HG02981 (cell line): ENCODE measurements around the gene KRT15.

ENCODE experiments used
- ATAC-seq: cut with Tn5 transposase; IDR thresholded peaks from one replicate; pipeline ENCODE4 v1.9.1; 2021; ENCODE audit warnings: mild to moderate bottlenecking, moderate library complexity; ENCODE audit not compliant: unreplicated experiment

KRT15 gene

DNA sequence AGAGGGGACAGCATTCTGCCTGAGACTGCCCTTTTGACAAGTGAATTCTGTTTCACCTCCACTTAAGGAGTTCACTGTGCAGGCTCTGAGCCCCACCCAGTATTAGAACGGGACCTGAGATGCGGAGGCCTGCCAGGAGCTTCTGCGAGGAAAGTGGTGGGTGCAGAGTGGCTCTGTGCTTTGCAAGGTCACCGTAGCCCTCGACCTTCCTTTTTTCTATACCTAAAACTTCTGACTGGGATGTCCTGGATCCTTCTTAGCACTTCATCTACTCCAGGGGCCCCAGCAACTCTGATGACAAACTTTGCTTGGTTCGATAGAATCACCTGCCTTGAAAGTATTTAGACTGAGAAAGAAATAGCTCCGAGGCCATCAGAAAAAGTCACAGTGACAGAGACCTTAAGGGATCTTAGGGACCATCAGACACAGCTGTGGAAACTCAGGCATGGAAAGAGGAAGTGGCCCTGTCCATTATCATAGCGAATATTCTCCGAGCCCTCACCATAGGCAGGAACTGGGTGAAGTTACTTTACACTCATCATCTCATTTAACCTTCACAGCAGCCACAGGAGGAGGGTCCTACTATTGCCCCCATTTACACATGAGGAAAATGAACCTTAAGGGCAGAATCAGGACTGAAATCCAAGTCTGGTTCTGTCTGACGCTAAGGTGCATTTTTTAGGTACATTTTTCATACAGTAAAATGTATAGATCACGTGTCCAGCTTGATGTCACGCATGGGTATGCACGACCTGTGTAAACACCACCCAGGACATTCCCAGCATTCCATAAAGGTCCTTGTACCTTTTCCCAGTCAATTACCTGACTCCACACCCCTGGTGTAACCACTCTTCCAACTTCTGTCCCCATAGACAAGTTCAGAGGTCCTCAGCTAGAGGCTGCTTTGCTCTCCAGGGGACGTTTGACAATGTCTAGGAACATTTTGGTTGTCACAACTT is 12.6 kb downstream of the KRT15 start:
- ATAC-seq: no peak

DNA sequence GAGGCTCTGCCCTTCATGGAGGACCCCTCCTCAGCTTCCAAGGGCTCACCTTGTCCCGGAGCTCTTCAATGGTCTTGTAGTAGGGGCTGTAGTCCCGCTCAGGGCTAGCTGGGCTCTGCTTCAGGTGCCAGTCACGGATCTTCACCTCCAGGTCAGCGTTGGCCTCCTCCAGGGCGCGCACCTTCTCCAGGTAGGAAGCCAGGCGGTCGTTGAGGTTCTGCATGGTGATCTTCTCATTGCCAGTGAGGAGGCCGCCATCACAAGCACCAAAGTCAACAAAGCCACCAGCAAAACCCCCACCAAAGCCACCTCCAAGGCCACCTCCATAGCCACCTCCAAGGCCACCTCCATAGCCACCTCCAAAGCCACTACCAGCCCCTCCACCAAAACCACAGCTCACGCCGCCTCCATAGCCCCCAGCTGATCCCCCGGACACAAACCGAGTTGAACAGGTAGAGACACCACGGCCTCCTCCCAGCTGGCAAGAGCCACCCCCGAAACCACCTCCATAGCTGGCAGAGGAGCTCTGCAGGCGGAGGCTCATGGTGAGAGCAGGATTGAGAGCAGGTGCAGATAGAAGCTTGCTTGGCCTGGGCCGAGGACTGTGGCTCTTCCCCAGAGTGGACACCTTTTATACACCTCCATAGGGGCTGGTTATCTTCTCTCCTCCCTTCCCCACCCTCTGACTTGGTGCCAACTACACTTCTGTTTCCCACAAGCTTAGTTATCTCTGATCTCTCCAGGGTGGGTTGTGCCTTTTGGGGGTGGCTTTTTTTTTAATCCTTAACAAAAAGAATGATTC is 13.5 kb downstream of the KRT15 start, which contains the start of gene KRT13:
Gene KRT13 (minus strand): TSS at position 606 of the 802 bp plus-strand sequence. CDS start 62 bp downstream, at position 544.
- no peak for ATAC-seq

DNA sequence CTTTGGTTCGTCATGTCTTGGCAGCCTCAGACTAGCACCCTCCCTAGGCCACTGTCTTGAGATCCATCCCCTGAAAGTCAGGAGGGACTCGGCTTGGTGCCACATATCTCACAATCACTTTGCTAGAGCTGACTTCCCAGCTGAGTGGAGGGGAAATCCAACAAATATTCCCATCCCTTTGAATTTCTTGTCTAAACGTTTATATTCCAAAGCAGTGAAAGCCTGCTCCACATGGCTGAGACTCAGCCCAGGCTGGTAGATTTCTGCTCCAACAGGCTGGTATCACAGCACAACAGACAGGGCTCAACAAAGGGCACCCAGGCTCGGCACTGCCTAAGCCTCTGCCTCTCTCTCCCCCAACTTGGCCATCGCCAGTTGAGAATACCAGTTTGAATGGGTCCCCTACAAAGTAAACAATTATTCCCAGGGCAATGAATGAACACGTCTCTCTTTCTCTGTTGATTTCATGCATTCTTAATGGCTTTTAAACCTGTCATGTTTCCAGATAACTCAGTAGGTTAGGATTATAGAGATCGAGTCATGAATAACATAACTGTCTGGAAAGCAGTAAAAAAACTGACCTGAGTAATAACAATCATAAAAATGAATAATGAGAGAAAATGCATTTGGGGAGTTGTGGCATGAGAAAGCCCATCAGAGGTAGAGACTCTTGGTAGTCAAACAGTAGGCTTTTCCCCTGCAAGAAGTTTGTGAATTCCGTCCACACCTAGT is 14.3 kb downstream of the KRT15 start:
- no peak for ATAC-seq

DNA sequence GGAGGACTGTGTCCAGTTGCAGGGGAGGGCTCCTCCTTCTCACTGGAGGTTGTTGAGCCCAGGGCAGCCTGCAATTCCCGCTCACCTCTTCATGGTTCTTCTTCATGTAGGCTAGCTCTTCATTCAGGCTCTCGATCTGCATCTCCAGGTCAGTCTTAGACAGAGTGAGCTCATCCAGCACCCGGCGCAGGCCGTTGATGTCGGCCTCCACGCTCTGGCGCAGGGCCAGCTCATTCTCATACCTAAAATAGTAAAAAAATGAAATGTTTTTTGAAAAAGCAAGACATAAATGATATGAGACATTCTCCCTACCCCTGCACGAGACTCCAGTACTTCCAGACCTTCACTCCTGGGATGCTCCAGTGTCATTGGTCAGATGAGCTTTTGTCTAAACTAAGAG is 15.5 kb downstream of the KRT15 start:
- ATAC-seq: no peak

DNA sequence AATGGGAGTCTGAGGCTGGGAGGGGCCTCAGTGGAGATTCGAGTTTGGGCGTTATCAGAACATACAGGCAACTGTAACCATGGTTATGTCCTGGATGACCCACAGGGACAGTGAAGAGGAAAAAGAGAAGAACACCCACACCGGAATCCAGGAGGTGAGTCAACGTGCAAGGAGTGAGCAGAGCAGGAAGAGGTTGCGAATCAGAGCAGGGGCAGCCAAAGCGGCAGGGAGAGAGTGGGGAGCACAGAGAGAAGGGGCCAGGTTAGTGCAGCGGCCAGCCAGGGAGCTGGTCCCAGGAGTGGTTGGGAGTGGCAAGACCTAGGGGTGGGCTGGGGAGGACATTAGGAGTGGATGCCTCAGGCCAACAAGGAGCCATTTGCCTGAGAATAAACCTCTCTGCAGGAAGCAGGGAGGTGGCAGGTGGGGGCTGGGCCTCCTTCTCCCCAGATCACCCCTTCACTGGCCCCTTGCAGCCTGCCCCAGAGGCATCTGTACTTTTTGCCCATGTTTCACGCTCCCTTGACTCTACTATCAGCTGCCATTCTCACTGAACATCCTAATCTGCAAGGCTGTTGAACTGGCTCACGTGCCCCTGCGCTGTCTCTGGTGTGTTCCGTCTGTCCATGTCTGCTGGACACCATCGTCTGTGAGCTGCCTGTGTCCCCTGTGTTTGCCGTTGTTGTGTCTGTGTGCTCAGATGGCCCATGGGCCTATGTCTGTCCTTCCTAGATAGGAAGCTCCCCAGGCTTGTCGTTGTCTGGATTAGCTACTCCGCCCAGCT is 18.4 kb downstream of the KRT15 start:
- ATAC-seq: no peak

DNA sequence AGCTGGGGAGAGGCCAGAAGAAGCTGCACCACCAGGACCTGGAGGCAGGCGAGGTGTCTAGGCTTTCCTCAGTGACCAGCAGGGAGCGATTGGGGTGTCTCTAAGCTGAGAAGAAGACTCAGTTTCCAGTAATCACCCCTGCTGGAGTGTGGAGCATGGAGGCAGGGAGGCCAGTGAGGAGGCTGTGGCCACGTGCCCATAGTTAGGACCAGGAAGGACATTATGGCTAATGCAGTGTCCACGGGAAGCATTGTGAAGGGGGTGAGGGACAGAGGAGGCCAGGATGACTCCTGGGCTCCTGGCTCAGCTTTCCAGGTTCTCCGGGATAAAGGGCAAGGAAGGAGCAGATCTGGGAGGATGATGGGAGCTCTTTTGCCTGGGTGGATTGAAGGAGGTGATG is 19.0 kb downstream of the KRT15 start:
- ATAC-seq: no peak

DNA sequence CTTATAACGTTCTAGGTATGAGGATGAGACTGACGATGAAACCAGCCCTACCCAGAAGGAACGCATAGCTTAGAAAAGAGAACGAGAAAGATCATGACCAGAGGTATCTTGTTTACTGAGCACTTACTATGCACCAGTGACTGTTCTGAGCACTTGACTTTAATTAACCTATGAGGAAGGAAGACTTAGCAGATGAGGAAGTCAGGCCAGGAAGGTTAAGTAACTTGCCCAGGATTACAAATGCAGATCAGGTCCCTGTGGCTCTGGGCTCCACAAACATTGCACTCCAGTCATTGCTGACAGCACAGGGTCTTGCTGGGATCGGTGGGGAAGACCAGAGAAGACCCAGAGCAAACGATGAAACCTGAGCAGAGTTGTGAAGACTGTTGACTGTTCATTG is 20.4 kb downstream of the KRT15 start:
- ATAC-seq: no peak

DNA sequence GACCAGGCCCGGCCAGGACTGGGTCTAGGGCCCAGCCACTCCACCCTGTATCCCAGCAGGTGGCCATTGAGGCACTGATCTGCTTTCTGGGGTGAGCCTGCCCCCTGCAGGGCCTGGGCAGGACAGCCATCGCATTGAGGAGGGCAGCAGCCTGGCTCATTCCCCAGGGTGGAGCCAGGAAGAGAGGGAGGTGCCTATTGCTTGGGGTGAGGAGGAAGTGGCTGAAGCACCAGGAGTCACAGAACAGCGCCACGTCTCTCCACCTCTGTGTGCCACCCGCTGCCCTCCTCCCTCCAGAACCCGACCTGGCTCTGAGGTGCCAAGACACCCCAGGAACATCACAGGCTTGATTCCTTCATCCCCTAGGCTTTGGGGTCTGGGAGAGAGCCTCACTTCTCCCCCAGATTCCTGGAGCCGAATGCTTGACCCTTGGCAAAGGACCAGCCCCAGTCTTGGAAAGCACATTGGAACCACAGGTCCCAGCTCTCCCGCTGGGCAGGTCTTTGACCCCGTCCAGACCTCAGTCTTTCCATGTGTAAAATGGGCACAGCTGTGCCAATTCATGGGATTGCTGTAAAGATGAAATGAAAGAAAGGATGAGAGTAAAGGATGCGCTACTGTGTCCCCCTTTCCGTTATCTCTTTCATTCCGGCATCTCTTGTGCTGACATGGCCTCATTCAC is 21.7 kb downstream of the KRT15 start:
- ATAC-seq: peak; percentile 81

DNA sequence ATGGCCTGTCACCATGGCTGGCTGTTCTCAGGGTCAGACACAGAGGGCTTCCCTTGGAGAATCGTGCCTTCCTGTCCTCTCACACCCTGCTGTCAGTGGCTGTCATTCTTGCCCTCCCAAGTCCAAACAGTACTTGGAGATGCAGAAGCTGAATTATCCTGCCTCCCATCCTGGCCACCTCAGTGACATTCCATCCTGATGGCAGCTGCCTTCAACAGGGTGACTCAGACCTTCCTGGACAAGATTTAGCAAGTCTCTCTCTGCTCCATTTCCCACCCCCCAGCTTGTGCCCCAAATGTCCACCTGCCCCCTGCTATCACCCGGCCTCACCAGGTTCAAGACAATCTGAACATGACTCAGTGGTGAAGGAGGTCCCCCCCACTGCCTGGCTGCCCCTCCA is 24.2 kb downstream of the KRT15 start:
- ATAC-seq: no peak

DNA sequence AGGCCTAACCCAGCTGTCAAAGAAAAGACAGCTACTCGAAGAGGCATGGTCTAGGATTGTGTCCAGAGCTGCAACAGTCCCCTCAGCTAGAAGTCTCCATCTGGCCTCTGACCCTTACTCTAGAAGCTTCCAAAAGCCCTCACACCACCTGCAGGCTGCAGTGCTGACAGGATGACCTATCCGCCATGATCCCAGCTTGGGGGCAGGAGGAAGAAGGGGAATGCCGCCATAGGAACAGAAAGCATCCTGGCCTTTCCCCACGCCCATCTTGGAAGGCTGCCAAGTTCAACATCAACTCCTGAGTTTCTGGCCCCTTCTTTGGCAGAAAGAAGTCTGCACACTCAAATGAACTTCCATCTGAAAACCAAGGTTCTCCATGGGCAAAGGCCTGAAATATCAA is 25.9 kb downstream of the KRT15 start:
- no peak for ATAC-seq

DNA sequence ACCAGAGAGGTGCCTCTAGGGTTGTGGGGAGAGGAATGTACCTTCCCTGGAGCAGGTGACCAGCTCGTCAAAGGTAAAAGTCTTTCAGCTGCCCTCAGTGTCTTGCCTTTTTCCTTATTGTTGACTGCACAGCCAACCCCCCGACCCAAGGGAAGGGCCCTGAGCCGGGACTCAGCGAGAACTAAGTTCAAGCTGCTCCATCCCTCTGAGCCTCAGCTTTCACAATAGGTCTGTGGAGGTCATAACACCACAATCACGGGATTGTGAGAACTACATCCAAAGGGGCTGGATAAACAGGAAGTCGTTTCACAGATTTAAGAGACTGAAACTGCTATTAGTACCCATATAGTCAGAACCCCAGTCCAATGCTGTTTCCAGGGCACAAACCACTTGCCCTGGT is 26.3 kb downstream of the KRT15 start:
- ATAC-seq: no peak

DNA sequence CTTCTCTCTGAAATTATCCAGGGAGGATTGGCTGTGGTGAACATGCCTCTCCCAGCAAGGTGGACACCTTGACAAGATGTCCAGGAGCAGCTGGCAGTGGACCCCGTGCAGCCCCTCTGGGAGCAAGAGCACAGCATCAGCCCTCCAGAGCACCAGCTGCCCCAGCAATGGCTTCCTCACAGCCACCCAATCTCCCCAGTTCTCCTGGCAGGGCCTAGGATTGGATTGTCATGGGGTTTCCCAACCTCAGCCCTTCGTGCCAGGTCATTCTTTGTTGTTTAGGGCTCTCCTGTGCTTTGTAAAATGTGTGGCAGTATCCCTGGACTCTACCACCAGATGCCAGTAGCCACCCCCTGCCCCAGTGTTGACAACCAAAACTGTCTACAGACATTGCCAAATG is 27.2 kb downstream of the KRT15 start:
- ATAC-seq: no peak

DNA sequence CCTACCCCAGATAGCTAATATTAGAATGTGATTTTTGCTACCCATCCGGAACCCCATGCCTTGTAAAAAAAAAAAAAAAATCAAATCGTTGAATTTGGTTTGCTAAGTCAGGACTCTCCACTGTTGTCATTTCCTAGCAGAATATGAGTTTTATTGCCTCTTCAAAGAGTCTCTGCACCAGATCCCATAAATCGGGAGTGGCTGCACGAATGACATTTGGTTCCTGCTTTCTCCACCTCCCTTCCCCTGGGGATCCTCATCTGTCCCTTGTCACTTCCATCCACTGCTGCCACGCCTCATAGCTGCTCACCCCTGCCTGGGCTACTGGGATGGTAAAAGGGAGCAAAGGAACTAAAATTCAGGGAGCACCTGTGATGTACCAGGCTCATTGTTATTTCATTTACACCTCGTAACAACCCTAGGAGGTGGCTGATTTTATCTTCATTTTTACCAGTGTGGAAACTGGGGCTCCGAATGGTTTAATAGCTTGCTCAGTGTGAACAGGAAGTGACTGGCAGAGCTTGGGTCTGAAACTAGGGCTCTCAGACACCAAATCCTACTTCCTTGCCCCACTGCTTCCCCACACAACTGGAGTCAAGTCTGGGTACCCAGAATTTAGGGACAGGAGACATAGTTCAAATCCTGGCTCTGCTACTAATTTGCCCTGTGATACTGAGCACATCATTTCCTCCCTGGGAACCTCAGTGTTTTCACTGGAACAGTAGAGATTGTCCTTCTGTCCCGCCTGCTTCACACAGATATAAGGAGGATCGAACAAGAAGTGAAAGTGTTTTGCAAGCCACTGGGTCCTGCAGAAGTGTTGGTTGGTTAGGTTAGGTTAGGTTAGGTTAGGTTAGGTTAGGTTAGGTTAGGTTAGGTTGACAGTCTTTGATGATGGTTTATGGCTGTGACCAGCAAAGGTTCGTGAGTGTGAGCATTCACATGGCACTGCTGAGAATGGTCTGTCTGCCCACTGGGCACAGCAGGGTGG is 28.4 kb downstream of the KRT15 start:
- no peak for ATAC-seq

DNA sequence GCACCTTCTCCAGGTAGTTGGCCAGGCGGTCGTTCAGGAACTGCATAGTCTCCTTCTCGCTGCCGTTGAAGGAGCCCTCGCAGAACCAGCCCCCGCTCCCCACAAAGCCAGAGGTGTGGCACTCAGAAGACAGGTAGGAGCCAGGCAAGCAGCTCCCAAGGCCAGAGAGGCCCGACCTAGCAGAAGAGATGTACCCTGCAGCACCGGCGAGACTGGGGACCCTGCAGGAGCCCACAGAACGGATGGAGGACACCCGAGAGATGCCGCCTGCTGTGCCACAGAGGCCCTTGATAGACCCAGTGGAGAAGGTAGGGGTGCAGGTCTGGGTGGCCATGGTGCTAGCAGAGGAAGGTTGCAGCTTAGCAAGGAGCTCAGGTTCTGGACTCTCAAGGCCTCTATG is 29.2 kb downstream of the KRT15 start, which contains the start of gene KRT36:
Gene KRT36 (minus strand): TSS at position 380 of the 400 bp plus-strand sequence. CDS start 46 bp downstream, at position 334.
- no peak for ATAC-seq

DNA sequence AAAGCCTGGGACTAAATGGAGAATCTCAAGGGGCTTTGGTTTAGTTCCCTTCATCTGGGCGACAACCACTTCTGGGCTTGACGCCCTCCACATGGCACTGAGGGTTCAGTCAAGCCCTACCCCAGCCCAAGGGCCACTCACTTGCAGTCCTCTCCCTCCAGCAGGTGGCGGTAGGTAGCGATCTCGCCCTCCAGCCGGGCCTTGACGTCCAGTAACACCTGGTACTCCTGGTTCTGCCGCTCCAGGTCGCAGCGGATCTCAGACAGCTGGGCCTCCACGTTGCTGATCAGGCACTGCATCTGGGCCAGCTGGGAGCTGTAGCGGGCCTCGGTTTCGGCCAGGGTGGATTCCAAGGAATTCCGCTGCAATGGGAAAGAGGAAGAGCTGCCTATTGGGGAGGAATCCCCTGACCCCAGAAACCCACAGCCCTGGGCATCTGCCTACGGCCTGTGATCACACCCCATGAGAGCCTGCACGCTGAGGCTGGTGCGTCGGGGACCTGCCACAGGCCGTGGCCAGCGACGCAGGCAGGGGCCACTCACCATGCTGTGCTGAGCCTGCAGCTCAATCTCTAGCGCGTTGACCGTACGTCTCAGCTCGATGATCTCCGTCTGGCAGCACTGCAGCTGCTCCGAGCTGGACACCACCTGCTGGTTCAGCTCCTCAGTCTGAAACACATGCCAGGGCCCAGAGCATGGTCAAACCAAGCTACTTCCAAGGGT is 31.7 kb downstream of the KRT15 start:
- no peak for ATAC-seq

DNA sequence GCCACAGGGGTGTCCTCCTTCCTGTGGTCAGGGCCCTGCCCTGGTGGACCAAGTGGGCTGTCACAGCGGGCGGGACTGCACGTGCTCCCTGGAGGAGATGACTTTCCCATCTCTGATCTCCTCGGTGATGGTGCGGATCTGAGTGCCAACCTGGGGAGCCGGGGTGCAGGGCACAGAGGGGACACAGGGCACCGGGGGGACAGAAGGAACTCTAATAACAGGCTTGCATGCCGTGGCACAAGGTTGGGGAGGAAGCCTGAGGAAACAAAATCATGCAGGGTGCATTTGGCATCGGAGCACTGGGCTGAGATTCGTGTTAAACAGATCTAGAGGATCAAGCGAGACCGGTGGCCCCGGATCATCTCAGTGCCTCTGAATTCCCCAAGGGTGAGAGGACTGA is 32.4 kb downstream of the KRT15 start:
- no peak for ATAC-seq

DNA sequence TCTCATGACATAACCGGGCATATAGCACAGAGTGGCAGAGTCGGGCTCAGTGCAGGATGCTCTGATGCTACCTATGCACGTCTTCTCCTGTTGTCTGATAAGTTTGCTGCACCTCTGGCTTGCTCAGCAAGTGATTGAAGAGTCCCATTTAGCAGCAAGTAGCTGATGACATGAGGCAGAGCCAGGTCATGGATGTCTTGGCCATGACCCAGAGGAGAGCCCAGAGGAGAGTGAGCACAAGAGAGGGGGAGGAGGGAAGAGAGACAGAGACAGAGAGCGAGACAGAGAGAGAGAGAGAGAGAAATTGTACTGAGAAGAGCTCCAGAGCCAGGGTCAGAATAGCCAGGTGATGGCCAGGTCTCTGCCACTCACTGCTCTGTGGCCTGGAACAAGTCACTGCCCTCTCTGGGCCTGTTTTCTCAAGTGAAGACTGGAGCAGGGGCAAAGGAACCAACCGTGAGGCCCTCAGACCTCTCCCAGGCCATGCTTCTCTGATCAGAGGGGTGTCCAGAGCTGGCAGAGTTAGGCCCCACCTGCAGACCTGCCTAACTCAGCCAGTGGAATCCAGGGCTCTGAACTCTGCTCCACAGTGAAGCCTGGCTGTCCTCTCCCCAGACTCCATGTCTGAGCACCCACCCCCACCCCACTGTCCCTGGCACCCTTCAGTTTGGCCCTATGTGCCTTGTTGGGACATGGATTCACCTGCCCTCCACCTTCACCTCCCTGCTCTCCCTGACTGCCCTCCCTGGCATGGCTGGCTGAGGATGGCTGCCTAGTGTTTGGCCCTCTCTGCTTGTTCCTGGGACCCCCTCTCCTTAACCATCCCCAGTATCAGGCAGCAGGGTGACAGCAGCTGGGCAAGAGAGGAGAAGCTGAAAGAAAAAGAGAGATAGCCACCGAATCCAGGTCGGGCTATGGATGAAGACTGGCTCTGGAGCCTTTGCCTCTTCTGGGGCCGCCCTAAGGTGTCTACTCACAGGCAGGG is 33.5 kb downstream of the KRT15 start:
- ATAC-seq: no peak
